Measurements from ENCODE around the gene NTNG2.

The NTNG2 gene

DNA sequence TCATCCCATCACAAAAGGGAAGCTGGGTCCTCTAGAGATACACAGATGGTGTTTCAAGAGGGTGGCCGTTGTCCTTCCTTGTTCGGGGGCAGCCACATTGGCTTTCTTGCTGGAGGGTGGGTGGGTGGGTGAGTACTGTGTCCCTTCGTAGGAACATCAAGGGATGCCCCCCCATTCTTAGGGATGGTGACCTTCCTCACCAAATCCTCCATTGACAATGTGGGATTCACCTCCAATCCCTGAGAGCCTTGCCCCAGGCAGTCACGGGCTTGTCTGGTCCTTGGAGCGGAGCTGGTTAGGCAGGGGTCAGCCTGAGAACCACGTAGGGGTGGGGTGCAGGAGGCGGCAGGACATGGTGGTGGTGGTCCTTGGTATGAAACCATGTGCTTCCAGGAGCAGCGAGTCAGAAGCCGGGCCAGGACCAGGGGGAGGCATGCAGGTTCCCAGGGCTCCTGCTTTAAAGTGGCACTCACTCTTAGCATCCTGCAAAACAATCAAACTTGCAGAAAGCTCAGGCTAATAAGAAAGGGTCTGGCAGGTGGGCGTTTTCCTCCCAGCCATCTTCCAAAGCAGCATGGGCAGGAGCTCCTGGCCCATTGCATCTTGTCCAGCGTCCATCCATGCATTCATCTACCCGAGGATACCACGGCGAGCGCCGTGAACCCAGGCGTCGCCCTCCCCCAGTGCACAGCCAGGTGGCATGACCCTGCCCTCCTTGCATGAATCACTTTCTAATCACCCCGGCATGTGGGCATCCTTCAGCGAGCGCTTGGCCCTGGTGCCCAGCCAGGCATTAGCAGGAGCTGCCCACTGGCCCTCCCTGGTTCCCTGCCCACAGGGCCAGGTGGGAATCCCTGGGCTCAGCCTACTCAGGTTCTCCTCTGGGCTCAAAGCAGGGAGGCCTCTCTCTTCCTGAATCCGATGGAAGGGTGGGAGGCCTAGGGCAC lies 76.4 kb downstream of the NTNG2 start:
- DNase-seq, result no peak

DNA sequence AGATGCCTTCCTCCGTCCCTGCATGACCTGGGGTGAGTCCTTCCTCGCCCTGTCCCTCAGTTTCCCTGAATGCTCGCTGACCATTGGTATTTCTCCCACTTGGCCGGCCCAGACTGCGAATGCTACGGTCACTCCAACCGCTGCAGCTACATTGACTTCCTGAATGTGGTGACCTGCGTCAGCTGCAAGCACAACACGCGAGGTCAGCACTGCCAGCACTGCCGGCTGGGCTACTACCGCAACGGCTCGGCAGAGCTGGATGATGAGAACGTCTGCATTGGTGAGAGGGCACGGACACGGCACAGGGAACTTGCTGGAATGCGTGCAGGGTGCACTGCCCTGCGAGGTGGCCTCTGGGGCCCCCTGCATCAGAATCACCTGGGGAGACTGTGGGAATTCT lies 77.1 kb downstream of the NTNG2 start:
- no peak for DNase-seq

DNA sequence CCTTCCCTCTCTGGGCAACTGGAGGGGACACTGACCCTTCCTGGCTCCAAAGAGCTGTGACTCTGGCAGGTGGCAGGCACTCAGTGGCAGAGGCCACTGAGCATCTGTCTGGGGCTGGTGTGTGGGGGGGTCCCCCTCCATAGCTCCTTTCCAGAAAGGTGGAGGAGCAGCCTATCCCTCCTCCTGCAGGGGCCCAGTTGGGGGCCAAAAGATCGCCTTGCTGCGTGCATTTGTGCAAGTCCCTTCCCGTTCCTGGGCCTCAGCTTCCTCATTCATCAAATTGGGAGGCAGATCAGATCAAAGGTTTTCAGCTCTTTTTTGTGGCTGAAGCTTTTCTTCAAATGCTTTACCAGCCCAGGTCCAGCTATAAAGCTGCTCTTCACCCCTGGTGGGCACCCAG lies 77.7 kb downstream of the NTNG2 start:
- no peak for DNase-seq

DNA sequence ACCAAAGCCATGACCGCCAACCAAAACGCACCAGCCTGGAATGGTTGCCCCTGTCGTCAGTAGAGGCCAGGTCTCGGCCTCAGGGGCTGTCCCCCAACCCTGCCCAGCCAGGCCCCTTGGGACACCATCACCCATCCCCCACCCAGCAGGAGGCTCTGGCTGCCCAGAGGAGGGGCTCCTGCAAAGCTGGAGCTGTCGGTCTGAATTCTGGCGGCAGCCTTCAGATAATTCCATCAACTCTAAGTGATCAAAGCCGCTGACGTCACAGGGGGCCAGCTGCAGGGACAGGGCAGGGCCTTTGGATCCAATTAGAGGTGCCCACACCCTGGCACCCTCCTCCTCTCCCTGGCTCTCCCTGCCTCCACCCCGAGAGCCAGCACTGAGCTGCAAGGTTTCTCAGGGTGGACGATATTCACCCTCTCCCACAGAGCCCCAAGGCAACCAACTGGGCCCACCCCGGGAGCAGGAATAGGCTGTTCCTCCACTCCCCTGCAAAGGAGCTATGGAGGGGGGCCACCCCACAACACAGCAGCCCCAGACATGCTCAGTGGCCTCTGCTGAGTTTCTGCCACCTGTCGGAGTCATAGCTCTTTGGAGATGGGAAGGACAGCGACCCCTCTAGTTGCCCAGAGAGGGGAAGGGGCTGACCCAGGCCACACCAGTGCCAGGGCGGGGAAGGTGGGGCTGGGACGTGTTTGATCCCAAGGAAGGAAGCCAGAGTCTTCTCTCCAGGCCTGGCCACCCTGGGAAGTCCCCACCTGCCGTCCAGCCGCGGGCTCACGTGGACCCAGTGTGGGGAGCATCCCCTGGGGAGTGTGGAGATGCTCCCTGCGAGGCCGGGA lies 78.4 kb downstream of the NTNG2 start:
- DNase-seq, result no peak

DNA sequence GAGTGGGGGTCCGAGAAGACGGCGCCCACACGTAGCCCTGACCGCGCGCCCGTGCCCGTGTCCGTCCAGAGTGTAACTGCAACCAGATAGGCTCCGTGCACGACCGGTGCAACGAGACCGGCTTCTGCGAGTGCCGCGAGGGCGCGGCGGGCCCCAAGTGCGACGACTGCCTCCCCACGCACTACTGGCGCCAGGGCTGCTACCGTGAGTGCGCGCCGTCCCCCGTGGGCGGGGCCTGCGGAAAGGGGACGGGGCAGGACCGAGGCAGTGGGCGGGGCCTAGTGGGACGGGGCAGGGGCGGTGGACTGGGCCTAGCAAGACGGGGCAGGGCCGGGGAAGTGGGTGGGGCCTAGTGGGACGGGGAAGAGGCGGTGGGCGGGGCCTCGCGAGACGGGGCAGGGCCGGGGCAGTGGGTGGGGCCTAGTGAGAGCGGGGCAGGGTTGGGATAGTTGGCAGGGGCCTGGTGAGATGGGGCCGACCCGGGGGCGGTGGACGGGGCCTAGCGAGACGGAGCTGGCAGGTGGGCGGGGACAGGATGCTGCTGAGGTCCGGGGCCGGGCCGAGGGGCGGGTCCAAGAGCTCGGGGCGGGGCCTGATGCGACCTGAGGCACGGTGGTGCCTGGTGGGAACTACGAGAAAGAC lies 79.1 kb downstream of the NTNG2 start:
- DNase-seq, result peak; percentile 100

DNA sequence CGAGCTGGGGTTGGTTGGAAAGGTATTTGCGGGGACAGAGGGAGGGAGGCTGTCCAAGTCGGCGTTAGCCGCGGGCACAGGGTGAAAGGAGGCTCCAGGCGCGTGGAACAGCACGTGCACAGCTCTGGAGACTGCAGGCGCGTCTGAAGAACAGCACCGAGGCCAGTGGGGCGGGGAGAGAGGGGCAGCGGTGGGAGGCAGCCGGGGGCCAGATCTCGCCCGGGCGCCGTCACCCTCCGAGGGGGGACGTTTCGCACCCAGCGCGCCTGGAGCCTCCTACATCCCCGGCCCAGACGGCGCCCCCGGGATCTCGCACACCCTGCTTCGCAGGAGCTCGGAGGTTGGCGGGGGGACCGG lies 79.6 kb downstream of the NTNG2 start:
- no peak for DNase-seq

DNA sequence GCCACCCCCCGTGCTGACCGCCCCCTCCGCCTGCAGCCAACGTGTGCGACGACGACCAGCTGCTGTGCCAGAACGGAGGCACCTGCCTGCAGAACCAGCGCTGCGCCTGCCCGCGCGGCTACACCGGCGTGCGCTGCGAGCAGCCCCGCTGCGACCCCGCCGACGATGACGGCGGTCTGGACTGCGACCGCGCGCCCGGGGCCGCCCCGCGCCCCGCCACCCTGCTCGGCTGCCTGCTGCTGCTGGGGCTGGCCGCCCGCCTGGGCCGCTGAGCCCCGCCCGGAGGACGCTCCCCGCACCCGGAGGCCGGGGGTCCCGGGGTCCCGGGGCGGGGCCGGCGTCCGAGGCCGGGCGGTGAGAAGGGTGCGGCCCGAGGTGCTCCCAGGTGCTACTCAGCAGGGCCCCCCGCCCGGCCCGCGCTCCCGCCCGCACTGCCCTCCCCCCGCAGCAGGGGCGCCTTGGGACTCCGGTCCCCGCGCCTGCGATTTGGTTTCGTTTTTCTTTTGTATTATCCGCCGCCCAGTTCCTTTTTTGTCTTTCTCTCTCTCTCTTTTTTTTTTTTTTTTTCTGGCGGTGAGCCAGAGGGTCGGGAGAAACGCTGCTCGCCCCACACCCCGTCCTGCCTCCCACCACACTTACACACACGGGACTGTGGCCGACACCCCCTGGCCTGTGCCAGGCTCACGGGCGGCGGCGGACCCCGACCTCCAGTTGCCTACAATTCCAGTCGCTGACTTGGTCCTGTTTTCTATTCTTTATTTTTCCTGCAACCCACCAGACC lies 80.2 kb downstream of the NTNG2 start:
- peak; percentile 42 for DNase-seq

DNA sequence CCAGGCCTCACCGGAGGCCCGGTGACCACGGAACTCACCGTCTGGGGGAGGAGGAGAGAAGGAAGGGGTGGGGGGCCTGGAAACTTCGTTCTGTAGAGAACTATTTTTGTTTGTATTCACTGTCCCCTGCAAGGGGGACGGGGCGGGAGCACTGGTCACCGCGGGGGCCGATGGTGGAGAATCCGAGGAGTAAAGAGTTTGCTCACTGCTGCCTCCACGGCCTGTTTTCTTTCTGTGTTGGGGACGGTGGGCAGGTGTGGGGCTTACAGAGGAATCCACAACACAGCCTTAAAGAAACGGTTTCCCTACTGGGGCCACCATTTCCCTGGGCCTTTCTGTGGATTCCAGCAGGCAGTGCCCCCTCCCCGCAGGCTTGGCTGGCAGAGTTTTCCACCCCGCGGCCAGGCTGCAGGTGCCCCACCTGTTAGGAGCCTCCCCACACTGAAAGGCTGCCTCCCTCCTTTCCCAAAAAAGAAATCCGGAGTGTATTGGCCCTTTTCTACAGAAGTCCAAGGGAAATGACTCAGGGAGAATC lies 80.8 kb downstream of the NTNG2 start:
- DNase-seq, result no peak

DNA sequence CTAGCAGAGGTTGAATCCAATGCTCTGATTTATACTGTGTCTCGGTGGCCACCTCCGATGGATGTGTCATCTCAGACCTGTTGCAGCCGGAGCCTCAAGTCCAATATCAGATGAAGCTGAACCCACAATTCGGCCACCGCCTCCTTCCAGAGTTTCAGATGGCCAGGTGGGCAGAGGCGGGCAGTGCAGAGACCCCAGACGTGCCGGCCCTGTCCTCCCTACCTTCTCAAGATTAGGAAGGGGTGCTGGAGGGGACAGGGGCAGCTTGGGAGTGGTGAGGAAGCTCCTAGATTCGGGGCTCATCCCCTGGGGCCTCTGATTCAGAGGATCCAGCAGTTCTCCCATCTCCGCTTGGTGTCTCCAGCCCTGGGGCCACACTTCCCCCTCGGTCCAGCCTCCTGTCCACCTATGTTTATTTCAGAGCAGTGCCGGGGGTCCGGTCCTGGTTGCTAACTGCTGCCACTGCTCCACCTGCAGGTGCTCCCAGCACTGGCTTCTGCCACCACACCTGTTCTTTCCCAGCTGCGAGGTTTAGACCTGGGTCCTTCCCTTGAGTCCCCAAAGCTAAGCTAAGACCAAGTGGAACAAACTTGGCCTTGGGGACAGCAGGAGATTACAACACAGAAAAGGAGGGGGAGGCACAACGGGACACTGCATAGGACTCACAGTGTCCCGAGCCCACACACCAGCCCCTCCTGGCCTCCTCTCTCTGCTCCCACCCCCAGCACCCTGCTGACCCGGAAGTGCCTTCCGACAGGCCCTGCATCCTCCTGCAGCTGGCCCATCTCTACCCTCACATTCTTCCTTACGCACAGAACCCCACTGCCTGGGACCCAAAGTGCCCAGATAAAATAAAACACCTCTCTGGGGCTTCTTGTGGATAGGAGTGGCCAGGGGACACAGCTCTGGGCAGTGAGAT lies 81.6 kb downstream of the NTNG2 start:
- DNase-seq, result no peak

DNA sequence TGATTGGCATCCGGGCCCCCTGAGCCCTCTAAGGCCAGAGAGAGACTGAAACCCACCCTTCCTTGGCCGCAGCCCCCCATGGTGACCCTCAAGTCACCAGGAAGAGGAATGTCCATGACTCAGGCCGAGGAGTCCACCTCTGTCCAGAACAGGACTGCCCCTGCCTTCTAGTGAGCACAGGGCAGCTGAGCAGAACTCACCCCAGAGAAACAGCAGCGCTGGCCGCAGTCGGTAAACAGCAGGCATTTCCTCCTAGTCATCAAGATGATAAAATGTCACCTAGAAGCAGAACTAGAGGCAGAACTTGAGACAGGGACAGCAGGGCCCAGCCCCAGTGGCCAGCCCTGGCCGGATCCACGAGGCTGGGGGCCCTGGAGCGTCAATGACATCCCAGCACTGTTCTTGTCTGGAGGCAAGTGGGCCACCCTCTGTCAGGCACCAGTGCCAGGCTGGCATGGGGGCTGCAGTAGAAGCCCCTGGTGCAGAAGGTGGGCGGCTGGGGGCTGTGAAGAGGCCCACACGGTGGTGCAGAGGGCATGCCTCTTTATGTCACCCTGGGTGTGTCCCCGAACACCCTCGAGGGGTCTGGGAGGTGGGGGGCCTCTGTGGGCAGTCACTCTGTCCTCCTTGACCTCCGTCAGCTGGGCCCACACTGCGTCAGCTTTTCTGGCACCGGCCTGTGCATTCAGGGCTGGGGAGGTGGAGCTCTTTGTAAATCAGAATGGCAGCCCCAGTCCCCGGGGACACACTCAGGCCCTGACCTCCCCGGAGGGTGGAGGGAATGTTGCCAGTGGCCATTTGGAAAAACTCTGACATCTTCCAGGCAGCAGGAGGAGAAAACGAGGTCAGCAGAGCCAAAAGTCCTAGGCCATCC lies 83.0 kb downstream of the NTNG2 start:
- DNase-seq, result no peak

DNA sequence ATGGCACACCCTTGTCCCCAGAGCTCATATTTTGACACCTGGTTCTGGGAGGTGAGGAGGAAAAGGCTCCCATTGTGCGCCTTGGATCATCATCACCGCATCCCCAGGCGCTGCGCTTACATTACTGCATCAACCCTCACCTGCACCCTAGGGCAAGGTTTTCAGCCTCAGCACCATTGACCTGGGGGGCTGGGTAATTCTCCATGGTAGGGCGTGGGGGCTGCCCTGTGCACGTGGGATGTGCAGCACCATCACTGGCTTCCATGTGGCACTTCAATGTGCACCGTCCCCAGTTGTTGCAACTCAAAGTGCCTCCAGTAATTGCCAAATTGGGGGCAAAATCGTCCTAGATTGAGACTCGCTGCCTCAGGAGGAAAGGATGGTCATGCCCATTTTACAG lies 83.6 kb downstream of the NTNG2 start:
- no peak for DNase-seq

DNA sequence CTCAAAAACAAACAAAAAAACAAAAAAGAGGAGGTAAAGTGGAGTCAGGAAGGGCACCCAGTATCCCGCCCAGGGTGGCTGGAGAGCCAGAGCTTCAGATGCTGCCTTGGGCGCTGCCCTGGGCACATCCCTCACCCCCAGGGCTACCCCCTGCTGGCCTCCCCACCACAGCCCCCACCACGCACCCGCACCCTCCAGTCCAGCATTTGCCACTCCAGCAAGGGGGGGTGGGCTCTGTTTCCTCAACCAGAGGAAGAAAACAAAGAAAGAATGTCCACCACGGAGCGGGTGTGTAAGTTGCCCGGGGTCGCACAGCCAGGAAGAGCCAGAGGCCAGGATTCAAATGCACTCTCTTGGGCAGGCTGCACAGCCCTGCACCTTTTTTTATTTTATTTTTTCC lies 86.1 kb downstream of the NTNG2 start:
- DNase-seq, result no peak

DNA sequence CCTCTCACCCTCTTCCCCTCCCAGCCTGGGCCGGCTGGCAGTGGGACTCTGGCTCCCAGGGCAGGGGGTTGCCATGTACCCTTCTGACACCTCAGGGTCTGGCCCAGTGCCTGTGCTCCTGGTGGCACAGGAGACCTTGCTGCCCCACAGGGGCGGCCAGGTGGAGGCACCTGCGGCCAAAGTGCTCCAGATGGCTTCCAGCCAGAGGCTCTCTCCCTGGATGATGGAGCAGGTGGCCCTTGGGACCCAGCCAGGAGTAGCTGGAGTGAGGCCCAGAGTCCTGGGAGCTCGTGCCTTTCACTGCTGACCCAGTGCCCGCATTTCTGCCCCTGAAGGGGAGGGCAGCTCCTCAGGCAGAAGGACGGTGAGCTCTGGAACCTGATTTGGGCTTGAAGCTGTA lies 87.3 kb downstream of the NTNG2 start:
- DNase-seq, result no peak

DNA sequence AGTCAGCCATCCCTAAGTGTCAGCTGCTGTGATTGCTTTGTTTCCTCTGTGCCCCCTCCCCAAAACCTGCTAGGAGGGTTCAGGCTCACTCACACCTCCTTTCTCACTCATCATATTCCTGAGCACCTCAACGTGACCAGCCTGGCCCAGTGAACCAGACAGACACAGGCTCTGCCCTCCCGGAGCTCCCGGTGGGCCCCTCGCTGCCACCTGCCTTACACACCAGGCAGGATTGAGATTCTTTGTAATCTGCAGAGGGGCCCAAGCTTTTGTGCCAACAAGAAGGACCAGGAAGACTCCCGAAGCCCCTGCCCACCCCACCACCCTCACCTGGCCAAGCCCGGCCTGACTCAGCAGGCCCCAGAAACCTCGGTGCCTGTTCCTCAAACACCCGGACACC lies 87.8 kb downstream of the NTNG2 start:
- no peak for DNase-seq

DNA sequence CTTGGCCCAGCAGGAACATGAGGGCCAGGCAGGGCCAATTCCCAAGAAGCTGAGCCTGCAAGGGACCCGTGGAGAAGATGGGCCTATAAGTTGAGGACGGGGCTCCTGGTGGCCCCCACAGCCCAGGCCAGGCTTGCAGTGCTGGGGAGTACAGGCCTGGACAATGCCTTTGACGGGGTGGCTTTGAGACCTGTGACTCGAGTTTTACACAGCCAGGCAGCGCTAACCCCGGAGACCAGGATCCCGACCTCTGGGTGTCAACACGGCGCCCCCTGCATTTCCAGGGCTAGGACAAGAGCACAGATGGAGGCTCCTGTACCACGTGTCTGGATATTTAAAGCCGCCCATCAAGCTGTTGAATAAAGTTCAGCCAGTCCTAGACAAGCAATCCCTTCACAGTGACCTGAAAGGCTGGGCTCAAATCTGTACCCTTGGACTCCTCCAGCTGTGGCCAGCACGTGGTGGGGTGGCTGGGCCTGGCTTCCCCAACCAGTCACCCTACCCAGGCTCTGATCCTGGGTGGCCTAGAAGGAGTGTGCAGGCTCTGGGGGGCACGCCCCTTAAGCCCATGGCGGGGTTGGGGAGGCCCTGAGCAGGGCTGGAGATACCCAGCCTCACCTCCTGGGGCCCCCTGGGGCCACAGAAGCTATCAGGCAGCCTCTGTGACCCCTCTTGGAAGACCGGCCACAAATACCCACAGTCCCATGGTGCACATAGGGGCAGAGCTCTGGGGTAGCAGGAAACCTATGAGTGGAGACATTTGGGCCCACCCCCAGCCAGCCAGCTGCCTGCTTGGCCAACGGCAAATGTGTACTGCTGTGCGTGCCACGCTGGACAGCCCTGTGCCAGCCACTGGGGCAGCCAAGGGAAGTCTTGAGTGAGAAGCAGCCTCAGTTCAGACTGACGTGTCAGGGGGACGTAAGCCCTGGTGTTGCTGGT lies 88.7 kb downstream of the NTNG2 start:
- DNase-seq, result no peak

DNA sequence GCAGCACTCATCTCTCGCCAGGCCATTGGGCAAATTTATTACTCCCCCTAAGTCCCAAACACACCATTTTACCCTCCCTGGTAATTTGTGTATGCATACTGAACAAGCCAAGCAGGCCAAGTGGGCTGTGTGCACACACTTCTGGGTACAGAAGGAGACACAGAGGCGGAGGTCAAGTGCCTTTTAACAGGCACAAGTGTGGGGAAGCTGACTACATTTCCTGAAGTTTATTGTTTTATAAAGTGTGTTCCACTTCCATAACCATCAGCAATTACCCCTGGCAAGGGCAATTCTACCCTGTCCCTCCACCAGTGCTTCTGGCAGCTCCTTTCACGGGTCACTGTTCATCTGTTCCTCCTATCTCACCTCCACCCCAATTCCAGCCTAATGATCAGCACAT lies 99.0 kb downstream of the NTNG2 start:
- DNase-seq, result no peak

DNA sequence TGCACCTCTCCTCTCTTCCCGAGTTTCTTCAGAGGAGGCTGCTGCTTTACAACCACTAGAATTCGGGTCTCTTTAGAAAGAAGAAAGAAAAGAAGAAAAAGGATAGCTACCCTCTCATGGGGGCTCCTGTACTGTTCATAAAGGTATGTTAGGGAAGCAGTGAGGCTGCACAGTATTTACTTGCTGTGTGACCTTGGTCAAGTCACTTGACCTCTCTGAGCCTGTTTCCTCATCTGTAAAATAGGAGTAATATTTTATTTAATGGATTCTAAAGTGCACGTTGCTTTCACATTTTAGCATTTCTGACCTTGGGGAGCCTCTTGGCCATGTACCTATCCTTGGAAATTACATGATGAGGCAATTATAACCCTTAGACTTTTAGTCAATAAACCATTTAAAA lies 104.2 kb downstream of the NTNG2 start:
- no peak for DNase-seq

DNA sequence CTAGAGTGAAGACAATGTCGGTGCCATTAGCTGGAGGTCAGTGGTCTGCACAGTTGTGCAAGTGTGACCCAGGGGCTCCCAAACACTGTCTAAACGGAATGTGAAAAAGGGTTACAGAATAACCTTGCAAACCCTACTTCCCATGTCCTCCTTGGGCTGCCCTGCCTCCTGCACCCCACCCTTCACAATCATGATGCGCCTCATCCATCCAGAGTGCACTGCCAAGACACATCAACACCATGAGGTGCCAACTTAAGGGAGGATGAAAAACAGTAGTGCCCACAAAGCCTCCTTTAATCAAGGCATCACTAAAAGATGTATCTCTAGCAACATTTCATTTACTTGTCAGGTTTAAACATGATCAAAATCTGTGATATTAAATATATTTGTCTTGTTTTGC lies 105.8 kb downstream of the NTNG2 start:
- DNase-seq, result no peak

DNA sequence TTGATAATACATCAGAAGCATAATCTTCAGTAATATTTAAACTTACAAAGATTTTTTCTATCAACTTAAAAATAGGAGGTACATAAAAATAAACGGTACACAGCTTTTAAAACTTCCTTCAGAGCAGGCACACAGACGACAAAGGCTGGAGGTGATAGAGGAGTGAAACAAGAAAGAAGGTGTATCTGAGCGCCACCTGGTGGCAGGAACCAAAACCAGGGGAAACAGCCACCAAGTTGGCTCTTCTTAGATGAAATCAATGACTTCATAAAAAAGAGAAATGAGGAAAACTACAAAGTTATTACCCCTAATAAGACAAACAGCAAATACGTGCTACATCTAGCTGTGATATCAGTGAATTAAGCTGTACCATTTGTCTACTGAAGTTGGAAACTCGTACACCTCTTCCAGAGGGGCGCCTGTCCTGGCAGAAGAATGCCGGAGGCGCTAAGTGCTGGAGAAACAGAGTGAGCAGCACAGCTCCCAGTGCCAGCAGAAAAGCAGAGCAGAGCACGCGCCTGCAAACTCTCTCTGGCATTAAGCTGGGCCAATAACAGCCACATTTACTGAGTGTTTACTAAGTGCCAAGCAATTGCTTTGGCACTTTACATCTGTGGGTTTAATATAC lies 107.0 kb downstream of the NTNG2 start:
- DNase-seq, result peak; percentile 69

Data from T-helper 9 cell (primary cell).